HG03045 (cell line): ENCODE data around the gene MDFIC2.
"Not testable (repeated sequence)": the region's sequence is repeated elsewhere in the genome, so short reads cannot be mapped to it uniquely, and the experiment has no call there.

Experiments
- ATAC-seq: cut with Tn5 transposase; IDR thresholded peaks from one replicate; pipeline ENCODE4 v1.9.1; 2021; ENCODE audit warnings: mild to moderate bottlenecking, moderate library complexity; ENCODE audit not compliant: unreplicated experiment

Gene MDFIC2

DNA sequence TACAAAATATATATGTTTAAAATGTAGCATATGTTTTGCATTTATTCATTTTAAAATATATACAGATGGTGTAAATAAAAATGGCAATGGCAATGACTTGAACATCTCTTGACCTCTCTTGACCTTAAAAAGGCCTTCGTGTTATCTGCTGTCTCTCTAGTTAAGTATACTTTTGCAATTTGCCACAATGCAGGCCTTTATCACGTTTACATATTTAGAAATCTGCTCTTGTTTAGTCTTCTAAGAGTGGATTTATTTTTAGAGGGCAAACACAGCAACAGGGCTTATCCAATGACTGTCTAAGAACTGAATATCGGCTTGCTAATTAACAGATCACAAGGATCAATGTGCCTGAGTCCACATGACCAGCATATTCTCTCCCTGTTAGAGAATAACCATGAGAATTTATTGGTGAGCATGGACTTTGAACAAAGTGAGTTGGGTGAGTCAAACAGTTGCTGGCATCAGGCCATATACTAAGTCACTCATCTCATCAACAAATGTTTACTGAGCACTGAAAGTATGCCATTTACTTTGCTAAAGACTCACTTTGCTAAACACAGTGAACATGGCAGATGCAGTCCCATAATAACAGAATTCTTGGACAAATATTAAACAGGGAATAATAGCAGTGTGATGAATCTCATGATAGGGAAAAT lies 48.2 kb downstream of the MDFIC2 start:
- ATAC-seq: no peak

DNA sequence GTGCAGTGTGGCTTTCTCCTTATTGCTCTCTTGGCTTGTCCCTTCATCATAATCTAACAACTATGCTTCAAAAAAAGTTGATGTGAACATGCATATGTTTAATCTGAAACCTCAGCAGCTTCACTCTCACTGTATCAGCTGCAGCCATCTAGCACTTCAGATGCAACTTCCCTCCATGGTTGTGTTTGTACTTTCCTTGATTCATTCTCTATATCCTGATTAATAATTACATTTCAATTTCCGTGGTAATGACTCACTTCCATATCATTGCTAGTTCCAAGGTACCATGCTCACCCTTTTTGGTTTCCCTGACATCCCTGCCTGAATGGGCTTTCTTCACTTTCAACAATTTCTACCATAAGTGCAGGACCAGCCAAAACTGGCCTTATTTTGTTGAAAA lies 51.2 kb downstream of the MDFIC2 start:
- no peak for ATAC-seq

DNA sequence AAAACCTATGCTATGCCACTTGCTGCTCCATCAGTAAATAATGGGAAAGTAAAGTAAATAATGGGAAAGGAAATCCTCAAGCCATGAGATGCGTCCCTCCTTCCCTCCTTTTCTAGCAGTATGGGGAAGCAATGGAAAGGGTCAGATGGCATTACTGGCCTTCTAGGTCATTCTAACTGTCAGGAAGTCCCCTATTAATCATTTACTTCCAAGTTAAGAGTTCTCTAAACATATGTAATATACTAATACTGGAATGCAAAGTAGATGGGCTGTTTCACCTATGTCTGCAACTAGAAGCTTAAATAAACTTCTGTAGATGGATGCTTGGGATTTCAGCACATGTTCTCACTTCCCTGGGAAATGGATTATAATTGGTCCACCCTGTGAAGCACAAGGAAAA lies 55.9 kb downstream of the MDFIC2 start:
- no peak for ATAC-seq

DNA sequence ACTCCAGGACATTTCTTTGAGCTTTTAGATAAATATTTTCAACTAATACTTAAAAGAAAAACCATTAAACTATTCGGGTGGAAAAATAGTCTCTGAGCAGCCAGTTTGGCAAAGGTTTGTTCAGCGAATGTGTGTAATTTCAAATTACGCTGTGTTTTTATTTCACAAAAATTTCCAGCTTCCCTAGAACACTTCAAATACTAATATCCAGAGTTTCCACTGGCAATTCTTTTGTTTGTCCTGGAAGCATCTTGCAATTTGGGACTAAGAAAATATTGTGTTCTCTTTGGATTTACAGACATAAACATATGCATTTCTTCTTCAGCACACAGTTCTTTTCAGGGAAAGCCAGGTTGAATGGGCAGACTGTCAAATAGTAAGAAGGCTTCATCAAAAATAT lies 61.9 kb downstream of the MDFIC2 start:
- no peak for ATAC-seq

DNA sequence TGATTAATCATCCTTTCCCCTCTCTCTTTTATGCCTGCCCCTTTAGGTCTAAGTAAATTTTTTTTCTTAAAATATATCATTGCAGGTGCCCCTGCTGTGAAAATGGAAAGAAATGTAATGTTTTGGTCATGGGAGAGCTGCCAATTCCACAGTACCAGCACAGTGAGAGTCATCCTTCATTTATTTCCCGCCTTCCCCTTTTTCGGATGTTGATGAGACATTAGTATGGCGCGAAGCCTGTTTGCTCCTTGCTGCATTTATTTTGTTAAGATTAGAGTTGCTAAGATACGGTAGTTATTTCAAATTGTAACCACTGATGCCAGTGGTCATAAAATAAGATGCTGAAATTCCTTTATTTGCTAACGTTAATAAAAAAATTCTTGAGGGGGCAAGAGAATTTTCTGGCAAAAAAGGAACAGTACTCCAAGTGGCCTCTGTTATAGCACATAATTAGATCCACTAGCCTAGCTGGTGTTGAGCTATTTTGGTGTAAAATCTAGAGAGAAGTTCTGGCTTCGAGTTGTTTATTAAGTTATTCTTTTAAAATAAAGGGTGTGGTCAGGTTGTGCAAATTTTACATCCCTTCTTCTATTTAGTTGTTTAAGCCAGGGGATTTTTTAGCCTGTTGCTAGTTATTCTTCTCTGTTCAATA lies 62.8 kb downstream of the MDFIC2 start:
- no peak for ATAC-seq

DNA sequence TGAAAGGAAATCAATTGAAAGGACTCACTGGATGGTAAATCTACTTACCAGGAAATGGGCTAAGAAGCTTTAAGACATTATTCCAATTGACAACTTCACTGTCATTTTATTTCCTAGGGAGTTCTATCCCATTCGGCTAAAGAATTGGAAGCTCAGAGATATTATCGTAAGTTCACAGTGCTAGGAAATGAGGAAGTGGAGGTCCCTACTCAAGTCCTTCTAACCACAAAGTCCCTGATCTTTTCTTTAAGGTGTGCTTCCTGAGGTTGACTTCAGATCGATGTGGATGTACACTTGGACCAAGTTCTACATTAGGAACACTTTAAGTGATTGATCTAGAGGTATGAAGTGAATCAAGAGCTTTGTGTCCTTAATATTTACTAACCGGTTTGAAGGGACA lies 63.6 kb downstream of the MDFIC2 start:
- no peak for ATAC-seq

DNA sequence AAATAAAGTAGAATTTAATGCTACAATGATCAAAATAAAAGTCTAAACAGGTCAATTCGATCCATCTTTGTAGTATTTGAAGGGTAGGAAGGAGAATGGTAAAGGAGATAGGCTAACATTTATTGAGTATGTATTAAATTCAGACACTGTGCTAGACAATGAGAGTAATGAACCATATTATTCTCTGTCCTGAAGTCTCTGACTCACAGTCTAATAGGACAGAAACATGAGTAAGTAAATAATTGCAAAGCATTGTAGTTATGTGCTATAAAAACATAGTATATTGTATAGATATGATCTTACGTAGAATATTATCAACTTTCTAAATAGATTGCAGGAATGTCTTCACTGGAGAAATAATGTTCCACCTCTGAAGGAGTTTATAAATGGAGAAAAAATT lies 64.5 kb downstream of the MDFIC2 start:
- no peak for ATAC-seq

DNA sequence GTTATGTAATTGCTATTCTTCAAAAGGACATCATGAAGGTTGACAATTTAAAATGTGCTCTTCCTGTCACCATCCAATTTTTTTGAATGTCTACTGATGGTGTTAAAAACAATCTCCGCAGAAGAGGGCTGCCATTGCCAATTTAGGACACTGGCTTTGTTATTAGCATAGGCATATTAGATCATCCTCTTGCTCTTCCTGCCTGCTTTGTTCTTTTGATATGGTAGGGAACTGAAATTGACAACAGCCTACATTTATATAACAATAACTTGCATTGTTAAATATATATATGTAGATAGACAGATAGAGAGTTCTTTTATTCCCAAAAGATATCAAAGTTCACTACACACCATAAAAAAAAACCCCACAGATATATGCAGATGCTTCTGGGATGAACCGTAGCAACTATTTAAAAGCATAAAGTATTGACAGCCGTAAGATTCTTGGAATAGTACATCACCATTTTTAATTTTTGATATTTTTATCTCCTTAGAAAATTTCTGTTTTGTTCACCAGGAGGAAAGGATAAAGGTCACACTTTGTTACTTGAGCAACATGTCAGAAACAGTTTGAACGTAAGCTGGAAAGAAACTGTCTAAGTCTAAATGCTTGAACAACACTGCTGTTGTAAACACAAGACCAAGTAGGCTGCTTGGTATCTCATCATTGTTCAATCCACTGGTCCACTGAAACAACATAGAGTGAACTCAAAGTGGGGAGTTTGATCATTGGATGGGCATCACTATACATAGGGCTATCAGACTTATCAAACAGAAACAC lies 66.5 kb downstream of the MDFIC2 start:
- no peak for ATAC-seq

DNA sequence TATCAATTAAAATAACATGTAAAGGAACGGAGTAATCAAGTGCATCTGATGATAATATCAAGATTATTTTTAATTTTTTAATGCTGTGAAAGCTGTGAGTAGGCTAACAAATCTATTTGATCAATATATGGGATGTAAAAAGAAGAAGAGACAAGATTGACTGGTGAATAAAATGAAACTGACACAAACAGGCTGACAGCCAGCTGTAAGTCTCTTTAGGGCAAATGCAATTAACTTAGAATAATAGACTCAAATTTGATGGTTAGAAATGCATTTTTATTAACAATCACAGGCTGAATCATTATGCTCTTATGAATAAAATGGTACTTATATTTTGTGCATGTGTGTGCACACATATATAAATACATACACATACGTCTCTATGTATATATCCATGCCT lies 68.0 kb downstream of the MDFIC2 start:
- ATAC-seq: no peak

DNA sequence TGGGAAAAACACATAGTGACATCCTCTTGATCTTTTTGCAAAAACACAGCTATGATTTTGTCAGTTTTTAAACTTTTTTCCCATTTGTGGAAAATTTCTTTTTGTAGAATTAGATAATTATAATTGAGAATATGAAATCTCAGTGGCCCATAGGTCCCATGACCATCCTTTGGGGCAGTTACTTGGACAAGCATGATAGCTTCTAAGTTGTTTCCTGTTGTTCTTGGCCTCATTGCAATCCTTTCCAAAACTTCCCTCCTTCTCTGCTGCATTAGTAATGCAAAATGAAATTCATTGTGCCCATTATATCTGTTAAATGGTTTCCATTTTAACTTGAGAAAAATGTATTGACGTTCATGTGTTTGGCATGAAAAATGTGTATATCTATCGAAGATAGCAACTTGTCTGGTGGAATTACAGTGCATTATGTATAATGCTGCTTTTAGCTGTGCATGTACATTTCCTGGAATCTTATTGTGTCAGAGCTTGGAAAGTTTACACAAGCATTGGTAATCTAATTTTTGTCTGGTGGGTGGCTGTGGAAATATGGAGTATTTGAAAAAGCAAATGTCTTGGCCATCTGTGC lies 70.0 kb downstream of the MDFIC2 start:
- no peak for ATAC-seq

DNA sequence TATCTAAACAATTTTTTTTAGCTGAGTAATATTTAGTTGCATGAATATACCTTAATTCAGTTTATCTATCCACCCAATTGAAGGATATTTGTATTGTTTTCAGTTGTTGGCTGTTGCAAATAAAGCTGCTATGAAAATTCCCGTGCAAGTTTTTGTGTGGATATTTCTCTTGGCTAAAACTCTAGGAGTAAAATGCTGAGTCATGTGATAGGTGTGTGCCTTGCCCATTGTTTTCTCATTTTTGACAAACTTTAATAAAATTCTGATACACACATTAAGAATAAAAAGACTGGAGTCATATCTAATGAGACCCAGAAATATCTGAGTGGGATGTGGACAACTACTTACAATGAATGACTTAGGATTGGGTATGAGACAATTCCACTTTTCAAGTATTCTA lies 78.6 kb downstream of the MDFIC2 start:
- no peak for ATAC-seq

DNA sequence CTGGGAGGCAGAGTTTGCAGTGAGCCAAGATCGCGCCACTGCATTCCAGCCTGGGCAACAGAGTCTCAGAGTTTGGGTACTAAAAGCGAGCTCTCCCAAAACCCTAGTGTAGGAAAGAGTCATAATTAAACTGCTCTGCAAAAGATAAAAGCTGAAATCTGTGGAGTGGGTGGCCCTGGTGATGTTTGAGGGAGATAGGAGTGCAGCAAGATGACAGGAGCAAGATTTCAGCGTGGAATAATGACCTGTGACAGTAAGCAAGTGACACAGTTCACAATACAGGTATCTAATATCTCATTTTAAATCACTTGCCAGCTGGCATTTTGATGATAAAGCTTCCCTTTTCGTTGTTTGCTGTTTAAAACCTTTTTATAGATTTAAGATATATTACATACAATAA lies 79.3 kb downstream of the MDFIC2 start:
- no peak for ATAC-seq

DNA sequence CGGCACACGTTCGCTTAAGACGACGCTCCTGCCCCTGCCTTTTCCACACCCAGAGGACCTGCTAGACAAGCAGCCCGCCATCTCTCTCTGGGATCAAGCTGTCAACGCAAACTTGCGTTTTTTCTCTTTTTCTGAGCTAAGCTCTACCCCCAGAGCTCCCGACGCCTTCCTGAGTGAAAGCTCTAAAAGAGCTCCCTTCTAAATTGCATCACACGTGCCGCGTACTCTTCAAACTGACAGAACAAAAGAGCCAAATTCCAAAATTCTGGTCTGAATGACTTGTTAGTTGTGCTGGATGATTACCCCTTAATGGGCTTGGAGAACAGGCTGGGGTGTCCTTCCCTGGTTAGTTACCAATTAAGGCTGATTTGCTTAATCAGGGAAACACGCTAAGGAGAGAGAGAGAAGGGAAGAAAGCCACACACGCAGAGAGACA lies 81.2 kb downstream of the MDFIC2 start:
- ATAC-seq: no peak

DNA sequence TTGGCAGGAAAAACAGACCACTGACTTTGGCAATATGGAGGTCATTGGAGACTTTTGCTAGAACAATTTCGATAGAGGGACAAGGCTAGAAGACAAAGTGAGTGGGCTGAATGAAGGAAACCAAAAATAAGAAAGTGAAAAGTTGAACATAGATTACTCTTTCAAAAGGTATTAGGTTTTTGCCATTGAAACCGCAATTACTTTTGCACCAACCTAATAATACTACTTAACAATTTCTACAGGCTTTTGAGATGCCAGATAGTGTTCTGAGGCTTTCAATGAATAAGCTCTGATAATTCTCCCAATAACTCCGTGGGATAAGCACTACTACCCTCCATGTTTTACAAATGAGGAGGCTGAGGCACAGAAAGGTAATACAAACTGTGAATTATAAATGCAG lies 85.0 kb downstream of the MDFIC2 start:
- no peak for ATAC-seq

DNA sequence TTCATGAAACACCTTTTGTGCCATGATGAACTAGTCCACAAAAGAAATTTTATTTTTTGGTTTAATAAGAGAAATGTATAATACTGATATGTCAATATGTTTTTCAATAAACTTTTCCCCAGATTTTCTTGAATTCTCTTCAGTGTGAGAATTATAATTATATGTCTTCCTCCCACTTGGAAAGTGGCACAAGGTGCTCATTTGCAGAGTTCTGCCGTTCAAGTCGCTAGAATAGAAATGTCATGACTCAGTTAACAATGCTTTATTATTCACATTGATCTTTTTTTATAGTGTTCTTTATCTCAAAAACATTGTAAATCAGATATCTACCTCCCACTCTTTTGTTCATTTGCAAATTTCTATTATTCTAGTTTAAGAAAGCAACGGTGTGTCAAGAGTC lies 87.3 kb downstream of the MDFIC2 start:
- no peak for ATAC-seq

DNA sequence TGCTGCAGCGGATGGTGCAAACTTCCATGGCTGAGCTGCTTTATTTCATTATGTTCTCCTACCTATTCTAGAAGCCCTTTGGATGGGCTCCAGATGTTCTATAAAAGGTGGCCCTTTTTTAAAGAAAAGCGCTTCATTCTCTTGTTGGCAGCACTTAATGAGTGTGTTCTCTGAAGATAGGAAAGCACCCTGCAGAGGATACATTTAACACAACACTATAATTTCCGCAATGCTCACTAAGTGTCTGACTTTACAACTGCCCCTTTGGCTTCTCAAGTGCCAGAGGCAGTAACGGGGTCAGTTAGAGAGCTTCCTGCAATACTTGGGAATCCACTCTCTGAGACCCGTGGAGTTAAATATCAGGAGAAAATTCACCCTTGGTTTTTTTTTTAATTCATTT lies 88.1 kb downstream of the MDFIC2 start:
- ATAC-seq: no peak

DNA sequence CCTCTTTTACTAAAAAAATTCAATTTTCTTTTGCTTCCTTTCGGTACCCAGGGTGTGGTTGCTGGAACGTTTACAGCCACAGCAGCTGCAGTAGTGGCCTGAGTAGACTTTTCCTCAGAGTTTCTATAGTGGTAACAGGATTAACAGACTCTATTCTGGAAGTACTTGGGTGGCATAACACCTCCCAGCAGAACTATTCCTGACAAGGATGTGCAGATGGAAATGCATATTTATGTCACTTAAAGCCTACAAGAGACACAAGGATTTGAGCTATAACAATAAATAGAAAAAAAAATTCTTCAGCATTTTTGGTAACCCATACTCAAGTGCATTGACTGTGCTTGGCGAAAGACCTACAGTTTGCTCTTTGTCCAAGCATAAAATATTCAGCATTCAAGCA lies 94.0 kb downstream of the MDFIC2 start:
- ATAC-seq: no peak

DNA sequence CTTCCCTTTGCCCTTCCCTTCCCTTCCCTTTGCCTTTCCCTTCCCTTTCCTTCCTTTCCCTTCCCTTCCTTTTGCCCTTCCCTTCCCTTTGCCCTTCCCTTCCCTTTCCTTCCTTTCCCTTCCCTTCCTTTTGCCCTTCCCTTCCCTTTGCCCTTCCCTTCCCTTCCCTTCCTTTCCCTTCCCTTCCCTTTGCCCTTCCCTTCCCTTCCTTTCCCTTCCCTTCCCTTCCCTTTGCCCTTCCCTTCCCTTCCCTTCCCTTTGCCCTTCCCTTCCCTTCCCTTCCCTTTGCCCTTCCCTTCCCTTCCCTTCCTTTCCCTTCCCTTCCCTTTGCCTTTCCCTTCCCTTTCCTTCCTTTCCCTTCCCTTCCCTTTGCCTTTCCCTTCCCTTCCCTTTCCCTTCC lies 101.2 kb downstream of the MDFIC2 start:
- not testable (repeated sequence) for ATAC-seq

DNA sequence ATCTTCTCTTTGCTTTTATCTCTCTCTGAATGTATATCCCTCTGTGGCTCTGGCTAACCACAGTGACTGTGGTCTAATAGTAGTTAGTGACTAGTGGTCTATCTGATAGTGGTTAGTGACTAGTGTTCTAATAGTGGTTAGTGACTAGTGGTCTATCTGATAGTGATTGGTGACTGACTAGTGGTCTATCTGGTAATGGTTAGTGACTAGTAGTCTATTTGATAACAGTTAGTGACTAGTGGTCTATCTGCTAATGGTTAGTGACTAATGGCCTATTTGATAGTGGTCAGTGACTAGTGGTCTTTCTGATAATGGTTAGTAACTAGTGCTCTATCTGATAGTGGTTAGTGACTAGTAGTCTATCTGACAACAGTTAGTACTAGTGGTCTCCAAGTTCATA lies 110.5 kb downstream of the MDFIC2 start:
- ATAC-seq: no peak

DNA sequence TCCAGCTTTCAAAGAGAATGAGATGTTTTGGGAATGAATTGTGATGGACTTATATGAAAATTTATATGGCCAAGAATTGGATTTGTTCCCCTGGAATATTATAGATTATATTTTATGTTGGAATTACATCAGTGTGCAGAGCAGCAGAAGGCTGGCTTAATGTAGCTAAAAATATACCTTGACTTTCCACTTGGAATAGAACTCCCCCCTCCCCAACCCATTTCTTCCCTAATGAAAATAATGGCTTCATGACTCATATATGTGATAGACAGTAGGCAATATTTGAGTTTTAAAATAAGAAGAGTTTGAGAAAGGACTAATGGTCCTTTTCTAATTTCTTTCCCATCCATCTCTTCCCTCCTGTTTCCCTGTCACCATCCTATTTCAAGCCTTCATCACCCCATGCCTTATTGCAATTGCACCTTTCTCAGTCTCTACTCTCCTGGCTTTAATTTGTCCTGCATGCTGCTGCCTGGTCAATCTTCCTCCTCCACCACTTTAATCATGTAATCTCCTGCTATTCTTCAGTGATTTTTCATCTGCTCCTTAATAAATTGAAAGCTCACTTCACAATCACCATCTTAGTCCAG lies 122.5 kb downstream of the MDFIC2 start:
- ATAC-seq: no peak

DNA sequence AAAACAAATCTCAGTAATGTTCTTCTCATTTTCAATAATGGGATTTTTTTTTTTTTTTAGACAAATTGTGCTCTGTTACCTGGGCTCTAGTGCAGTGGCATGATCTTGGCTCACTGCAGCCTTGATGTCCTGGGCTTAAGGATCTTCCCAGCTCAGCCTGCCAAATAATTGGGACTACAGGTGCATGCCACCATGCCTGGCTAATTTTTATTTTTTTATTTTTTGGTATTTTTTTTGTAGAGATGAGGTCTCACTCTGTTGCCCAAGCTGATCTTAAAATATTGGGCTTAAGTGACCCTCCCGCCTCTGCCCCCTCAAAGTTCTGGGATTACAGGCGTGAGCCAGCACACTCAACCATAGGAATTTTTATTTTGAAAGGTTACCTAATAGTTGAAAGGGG lies 126.2 kb downstream of the MDFIC2 start:
- ATAC-seq: no peak
